Measurements from ENCODE around the gene CPNE7. TPM values are rescaled to one million over a fixed set of nuclear protein-coding genes. Genes with fewer than 3 reads are reported as not detected.
A peak's percentile ranks its signal among the peaks of the same experiment; 100 is the strongest.

The CPNE7 gene
- total and polyA plus RNA-seq, 2 of the 13 experiments (the other 11 are each of a cell fraction or from before 2014, with no cell fraction given) = 0.59 TPM; not detected in 1

DNA sequence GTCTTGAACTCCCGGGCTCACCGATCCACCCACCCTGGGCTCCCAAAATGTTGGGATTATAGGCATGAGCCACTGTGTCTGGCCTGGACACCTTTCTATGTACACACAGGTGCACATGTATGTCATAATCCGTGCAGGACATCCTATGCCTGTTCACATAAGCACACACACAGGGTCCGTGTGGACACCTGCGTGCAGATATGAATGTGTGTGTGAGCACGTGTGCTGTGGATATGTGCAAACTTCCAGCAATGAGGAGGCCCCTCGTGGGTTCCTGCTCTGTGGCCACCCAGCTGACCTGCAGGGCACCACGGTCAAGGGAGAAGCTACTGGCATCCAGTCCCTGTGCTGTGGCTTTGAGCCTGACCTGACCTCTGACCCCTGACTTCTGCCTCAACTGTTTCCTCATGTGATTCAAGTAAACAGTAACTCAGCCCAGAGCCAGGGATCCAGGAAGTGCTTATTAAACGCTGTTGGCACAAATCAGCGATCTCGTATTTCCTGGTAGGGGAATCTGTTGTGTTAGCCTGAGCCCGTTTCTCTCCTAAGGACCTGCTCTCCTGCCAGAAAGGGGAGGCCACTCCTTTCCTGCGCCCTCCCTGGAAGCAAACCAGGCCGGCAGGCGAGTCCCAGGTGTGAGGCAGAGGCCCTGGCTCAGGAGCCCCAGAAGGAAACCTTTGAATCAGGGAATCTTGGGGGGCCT, 6.5 kb downstream of the CPNE7 start (continued):
- TF ChIP-seq, protein P1, sequence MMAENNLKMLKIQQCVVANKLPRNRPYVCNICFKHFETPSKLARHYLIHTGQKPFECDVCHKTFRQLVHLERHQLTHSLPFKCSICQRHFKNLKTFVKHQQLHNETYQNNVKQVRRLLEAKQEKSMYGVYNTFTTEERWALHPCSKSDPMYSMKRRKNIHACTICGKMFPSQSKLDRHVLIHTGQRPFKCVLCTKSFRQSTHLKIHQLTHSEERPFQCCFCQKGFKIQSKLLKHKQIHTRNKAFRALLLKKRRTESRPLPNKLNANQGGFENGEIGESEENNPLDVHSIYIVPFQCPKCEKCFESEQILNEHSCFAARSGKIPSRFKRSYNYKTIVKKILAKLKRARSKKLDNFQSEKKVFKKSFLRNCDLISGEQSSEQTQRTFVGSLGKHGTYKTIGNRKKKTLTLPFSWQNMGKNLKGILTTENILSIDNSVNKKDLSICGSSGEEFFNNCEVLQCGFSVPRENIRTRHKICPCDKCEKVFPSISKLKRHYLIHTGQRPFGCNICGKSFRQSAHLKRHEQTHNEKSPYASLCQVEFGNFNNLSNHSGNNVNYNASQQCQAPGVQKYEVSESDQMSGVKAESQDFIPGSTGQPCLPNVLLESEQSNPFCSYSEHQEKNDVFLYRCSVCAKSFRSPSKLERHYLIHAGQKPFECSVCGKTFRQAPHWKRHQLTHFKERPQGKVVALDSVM (CRISPR knock-in tag; IDR thresholded peaks at IDR 0.05) = no peak
- TF ChIP-seq NFATC3 (CRISPR knock-in tag; IDR thresholded peaks at IDR 0.05) (no peak), HDAC2 (CRISPR knock-in tag; IDR thresholded peaks at IDR 0.05) (peak; percentile 63), ZFY (CRISPR knock-in tag; IDR thresholded peaks at IDR 0.05) (no peak; the same call in 1 of the 2 replicates), ZNF556 (CRISPR knock-in tag; IDR thresholded peaks at IDR 0.05; ENCODE audit: borderline replicate concordance) (no peak), CBX1 (IDR thresholded peaks at IDR 0.05; ENCODE audit: low read depth) (no peak), CAMTA2 (CRISPR knock-in tag; IDR thresholded peaks at IDR 0.05; ENCODE audit: borderline replicate concordance) (no peak), HES4 (CRISPR knock-in tag; IDR thresholded peaks at IDR 0.05; ENCODE audit: borderline replicate concordance) (no peak), ZFP62 (CRISPR knock-in tag; IDR thresholded peaks at IDR 0.05) (no peak), ZFP36 (IDR thresholded peaks at IDR 0.05; ENCODE audit: borderline replicate concordance, low read depth, low read length, partially characterized antibody) (no peak), TOPORS (CRISPR knock-in tag; IDR thresholded peaks at IDR 0.05) (no peak), MAFG (CRISPR knock-in tag; IDR thresholded peaks at IDR 0.05) (no peak), ZNF543 (CRISPR knock-in tag; IDR thresholded peaks at IDR 0.05) (no peak), ZNF614 (CRISPR knock-in tag; IDR thresholded peaks at IDR 0.05; ENCODE audit: borderline replicate concordance) (peak; percentile 25; the same call in 1 of the 2 replicates), FOSL1 (CRISPR knock-in tag; IDR thresholded peaks at IDR 0.05; ENCODE audit: borderline replicate concordance) (no peak), FOSL2 (CRISPR knock-in tag; IDR thresholded peaks at IDR 0.05) (peak; percentile 55), MYC (CRISPR knock-in tag; IDR thresholded peaks at IDR 0.05; ENCODE audit: borderline replicate concordance) (peak; percentile 35; the same call in 1 of the 2 replicates), ZSCAN22 (CRISPR knock-in tag; IDR thresholded peaks at IDR 0.05) (no peak; the same call in 1 of the 2 replicates), ZNF557 (CRISPR knock-in tag; IDR thresholded peaks at IDR 0.05) (no peak), KLF6 (CRISPR knock-in tag; IDR thresholded peaks at IDR 0.05) (no peak)
- TF ChIP-seq, protein P2, sequence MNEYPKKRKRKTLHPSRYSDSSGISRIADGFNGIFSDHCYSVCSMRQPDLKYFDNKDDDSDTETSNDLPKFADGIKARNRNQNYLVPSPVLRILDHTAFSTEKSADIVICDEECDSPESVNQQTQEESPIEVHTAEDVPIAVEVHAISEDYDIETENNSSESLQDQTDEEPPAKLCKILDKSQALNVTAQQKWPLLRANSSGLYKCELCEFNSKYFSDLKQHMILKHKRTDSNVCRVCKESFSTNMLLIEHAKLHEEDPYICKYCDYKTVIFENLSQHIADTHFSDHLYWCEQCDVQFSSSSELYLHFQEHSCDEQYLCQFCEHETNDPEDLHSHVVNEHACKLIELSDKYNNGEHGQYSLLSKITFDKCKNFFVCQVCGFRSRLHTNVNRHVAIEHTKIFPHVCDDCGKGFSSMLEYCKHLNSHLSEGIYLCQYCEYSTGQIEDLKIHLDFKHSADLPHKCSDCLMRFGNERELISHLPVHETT (CRISPR knock-in tag; conservative IDR thresholded peaks at IDR 0.05) = no peak
- TF ChIP-seq, protein P3, sequence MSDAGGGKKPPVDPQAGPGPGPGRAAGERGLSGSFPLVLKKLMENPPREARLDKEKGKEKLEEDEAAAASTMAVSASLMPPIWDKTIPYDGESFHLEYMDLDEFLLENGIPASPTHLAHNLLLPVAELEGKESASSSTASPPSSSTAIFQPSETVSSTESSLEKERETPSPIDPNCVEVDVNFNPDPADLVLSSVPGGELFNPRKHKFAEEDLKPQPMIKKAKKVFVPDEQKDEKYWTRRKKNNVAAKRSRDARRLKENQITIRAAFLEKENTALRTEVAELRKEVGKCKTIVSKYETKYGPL (CRISPR knock-in tag; IDR thresholded peaks at IDR 0.05) = no peak
- TF ChIP-seq, protein P4, sequence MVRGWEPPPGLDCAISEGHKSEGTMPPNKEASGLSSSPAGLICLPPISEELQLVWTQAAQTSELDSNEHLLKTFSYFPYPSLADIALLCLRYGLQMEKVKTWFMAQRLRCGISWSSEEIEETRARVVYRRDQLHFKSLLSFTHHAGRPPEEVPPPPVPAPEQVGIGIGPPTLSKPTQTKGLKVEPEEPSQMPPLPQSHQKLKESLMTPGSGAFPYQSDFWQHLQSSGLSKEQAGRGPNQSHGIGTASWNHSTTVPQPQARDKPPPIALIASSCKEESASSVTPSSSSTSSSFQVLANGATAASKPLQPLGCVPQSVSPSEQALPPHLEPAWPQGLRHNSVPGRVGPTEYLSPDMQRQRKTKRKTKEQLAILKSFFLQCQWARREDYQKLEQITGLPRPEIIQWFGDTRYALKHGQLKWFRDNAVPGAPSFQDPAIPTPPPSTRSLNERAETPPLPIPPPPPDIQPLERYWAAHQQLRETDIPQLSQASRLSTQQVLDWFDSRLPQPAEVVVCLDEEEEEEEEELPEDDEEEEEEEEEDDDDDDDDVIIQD (CRISPR knock-in tag; IDR thresholded peaks at IDR 0.05; ENCODE audit: low read depth) = no peak
- TF ChIP-seq, protein P5, sequence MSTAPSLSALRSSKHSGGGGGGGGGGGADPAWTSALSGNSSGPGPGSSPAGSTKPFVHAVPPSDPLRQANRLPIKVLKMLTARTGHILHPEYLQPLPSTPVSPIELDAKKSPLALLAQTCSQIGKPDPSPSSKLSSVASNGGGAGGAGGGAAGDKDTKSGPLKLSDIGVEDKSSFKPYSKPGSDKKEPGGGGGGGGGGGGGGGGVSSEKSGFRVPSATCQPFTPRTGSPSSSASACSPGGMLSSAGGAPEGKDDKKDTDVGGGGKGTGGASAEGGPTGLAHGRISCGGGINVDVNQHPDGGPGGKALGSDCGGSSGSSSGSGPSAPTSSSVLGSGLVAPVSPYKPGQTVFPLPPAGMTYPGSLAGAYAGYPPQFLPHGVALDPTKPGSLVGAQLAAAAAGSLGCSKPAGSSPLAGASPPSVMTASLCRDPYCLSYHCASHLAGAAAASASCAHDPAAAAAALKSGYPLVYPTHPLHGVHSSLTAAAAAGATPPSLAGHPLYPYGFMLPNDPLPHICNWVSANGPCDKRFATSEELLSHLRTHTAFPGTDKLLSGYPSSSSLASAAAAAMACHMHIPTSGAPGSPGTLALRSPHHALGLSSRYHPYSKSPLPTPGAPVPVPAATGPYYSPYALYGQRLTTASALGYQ (CRISPR knock-in tag; IDR thresholded peaks at IDR 0.05) = no peak

Measured in HepG2 (cell line).